Sigmoid colon (tissue), 4 donors: ENCODE data around the gene FKBP11.

Source experiments
- CTCF ChIP-seq, 4 experiments: fragments of 450-650 bp in 3 of 4; fragments of 200-600 bp in 1 of 4; IDR thresholded peaks; one replicate each; pipeline ENCODE4 v1.5.1; 2016 to 2019; ENCODE audit warnings: antibody characterized with exemption in 4 of 4, mild to moderate bottlenecking in 3 of 4, moderate library complexity in 2 of 4
- EP300 ChIP-seq, 4 donors: sonication (generic); formaldehyde crosslinking; IDR thresholded peaks; one replicate each; pipeline ENCODE4 v1.6.1; 2017; ENCODE audit warnings: antibody characterized with exemption in 4 of 4
- POLR2A ChIP-seq, 2 donors: fragments of 450-650 bp; IDR thresholded peaks; one replicate each; pipeline ENCODE4 v1.6.1; 2016; ENCODE audit warnings: antibody characterized with exemption in 2 of 2, mild to moderate bottlenecking in 2 of 2, moderate library complexity in 2 of 2
- POLR2AphosphoS5 ChIP-seq, 4 donors: sonication (generic); formaldehyde crosslinking; IDR thresholded peaks; one replicate each; pipeline ENCODE4 v1.6.1; 2017; ENCODE audit warnings: antibody characterized with exemption in 4 of 4

DNA sequence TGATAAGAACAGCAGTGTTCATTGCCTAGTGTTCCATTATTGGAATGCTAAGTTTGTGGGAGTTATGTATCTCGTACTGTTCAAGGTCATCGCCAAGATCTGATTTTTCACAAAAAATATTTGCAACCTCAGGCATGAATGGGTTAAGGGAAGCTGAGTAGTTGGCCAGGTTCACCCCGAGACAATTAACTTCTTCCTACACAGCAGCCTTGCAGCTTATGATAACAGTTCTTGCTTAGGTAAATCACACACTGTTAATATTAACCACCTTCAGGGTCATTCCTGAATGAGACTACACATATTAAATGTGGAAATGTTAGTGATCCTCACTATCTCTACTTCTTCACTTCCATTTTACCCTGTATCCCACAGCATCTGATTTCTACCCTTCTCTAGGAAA is 18.0 kb downstream of the FKBP11 start:
- TF ChIP-seq EP300 (IDR thresholded peaks at IDR 0.05), result no peak
- no peak for TF ChIP-seq CTCF (IDR thresholded peaks at IDR 0.05)
- TF ChIP-seq POLR2A (IDR thresholded peaks at IDR 0.05), result no peak
- no peak for TF ChIP-seq POLR2AphosphoS5 (IDR thresholded peaks at IDR 0.05)
